HG03135 (cell line): ENCODE data around the gene FAM168B.
A peak's percentile ranks its signal among the peaks of the same experiment; 100 is the strongest.
"Not testable (repeated sequence)": the region's sequence is repeated elsewhere in the genome, so short reads cannot be mapped to it uniquely, and the experiment has no call there.

ENCODE experiments used
- ATAC-seq: cut with Tn5 transposase; IDR thresholded peaks from one replicate; pipeline ENCODE4 v1.9.1; 2021; ENCODE audit warnings: mild to moderate bottlenecking, moderate library complexity; ENCODE audit not compliant: unreplicated experiment

Gene FAM168B

DNA sequence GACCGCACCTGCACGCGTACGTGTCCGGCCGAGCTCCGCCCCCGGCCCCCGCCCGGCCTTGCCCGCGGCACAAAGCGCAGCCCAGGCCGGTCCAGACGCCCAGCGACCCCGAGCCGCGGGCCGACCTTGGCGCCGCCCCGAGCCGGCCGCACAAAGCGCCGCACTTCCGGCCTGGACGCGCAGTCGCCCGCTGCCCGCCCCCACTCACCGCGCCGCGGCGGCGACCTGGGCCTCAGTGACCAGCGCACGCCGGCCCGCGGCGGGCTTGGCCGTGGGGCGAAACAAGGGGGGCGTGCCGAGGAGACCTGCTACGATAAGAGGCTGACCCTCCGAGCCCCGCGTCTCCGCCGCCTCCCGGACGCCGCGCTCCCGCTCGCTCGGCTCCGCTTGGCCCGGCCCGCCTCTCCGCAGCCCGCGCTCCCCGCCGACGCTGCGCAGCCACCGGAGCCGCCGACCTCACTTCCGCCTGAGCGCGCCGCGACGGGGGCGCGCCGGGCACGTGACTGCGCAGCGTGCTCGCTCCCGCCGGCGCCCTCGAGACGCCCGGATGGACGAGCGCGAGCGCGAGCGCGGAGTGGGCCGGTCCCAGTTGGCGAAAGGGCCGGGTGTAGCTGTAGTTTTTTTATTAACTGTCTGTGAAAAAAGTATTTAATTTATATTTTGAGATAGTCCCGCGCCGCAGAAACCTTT, at the start of gene FAM168B:
Gene FAM168B, minus strand, starts transcription at position 455 of the 690 bp plus-strand sequence. CDS start 10,814 bp downstream, outside the sequence.
- peak; percentile 81 for ATAC-seq

GRCh38 chr2:131142849-131143248, 49.6 kb upstream of the FAM168B start:
- ATAC-seq: no peak

DNA sequence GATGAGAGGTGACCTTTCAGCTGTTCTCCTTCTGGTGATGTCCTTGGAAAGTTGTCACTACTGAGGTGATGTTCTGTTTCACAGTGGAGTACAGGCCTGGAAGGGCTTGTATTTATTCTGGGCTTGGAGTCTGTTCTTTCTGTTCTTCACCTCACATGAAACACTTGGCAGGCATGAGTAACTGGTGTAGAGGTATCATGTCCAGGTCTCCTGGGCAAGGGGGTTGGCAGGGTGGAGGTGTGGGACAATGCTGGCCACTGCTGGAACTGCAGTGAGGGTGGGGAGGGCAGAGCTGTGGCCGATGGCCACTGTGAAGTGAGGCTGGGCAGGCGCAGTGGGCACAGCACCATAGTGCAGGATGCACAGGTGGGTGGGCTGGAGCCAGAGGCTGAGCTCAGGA, 47.3 kb upstream of the FAM168B start:
- no peak for ATAC-seq

DNA sequence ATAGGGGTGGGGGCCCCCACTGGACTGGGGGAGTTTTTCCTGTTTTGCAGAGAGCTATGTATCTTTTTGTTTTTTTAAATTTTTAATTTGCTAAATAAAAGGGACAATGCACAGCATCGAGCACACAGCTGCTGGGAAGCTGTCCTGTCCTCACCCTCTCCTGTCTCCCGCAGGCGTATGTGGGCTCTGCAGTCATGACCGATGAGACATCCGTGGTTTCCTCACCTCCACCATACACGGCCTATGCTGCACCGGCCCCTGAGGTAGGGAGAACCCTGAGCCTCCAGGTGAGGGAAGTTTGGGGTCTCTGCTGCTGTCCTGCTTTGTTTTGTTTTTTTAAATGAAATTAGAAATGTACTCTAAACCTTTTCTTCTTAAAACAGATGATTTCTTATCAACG, 39.5 kb upstream of the FAM168B start:
- no peak for ATAC-seq

DNA sequence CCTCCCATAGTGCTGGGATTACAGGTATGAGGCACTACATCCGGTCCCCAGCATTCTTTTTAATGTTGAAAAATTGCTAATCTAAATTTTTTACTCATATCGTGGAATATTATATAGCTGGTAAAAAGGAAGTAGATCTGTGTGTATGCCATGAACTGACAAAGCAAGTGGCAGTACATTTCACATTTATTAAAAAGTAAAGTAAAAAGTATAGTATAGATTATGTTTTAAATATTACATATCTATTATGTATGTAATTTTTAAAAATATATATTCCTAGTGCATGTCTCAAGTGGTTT, 37.0 kb upstream of the FAM168B start:
- no peak for ATAC-seq

GRCh38 chr2:131127981-131128380, 34.7 kb upstream of the FAM168B start:
- no peak for ATAC-seq

GRCh38 chr2:131127076-131127475, 33.8 kb upstream of the FAM168B start:
- no peak for ATAC-seq

- ATAC-seq: no peak
Observed at GRCh38 chr2:131126436-131126835, 33.2 kb upstream of the FAM168B start.

DNA sequence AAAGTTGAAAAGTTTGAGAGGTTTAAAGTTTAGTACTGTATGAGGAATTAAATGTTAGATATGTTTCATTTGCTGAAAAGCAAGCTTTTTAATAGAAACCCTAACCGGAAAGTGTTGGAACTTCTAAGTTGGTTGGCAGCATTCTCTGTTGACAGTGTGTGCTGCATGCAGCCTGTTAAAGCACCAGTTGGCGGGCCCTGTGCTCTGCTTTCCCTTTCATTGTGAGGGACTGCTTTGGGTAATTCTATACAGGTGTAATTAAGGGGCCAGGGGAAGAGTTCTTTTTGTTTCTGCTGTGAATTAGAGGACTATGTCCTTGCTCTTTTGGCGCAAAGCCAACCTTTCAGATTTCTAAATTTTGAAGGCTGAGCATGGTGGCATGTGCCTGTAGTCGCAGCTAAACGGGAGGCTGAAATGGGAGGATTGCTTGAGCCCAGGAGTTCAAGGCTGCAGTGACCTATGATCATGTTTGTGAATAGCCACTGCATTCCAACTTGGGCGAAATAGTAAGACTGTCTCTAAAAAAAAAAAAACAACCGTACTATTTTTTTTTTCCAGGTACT, 32.0 kb upstream of the FAM168B start:
- ATAC-seq: no peak

DNA sequence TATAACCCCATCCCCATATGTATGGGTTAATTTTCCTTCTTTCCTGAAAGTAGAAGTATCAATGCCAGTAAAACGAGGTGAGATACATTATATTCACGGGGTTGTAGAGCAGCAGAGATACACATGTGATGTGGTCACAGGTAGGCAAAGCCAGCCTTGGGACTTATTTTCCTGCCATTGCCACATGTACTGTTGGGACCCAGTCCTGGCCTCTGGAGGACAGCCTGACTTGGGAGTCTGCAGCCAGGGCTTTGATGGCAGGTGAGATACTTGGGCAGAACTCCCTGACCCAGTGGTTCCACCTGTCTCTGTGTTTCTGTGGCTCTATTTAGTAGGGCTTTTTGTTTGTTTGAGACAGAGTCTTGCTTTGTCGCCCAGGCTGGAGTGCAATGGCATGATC, 29.9 kb upstream of the FAM168B start:
- no peak for ATAC-seq

GRCh38 chr2:131122496-131122895, 29.2 kb upstream of the FAM168B start:
- ATAC-seq: no peak

DNA sequence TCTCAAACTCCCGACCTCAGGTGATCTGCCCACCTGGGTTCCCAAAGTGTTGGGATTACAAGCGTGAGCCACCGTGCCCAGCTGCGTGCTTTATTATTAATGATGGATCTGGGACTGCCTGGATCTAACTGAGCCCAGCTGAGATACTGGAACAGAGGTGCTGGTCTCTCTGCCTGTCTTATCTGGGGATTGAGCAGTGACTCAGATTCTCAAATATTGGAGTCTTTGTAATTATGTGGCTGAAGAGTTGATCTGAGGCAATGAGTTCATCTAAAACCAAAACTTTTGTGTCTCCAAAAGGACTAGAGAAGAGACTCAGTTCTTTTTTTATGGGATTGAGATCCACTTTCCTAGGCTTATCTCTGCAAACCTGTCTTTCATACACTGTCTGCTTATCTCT, 28.2 kb upstream of the FAM168B start:
- no peak for ATAC-seq

DNA sequence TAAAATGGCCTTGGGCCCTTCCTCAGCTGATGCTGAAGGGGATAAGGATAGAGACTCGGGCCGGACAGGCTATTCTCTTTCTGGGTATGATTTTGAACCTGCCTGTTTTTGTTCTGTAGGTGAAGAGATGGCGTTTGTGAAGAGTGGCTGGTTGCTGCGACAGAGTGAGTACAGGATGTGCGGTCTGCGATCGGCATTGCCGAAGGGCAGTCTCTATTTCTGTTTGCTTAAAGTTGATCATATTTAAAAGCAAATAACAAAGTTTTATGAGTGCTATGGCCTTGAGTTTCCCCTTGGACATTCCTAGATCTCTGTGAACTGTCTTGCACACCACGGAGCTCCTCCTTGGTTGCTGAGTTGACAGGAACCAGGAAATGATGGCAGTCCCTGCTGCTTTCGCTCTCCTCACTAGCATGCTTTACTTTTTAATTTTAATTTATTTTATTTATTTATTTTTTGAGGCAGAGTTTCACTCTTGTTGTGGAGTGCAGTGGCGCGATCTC, 27.6 kb upstream of the FAM168B start:
- no peak for ATAC-seq

GRCh38 chr2:131115752-131116151, 22.5 kb upstream of the FAM168B start:
- no peak for ATAC-seq

DNA sequence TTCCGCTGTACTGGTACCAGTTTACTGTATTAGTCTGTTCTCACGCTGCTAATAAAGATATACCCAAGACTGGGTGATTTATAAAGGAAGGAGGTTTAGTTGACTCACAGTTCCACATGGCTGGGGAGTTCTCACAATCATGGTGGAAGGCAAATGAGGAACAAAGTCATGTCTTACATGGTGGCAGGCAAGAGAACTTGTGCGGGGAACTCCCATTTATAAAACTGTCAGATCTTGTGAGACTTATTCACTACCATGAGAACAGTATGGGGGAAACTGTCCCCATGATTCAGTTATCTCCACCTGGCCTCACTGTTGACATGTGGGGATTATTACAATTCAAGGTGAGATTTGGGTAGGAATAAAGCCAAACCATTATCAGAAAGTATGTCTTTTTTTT, 21.7 kb upstream of the FAM168B start:
- not testable (repeated sequence) for ATAC-seq

DNA sequence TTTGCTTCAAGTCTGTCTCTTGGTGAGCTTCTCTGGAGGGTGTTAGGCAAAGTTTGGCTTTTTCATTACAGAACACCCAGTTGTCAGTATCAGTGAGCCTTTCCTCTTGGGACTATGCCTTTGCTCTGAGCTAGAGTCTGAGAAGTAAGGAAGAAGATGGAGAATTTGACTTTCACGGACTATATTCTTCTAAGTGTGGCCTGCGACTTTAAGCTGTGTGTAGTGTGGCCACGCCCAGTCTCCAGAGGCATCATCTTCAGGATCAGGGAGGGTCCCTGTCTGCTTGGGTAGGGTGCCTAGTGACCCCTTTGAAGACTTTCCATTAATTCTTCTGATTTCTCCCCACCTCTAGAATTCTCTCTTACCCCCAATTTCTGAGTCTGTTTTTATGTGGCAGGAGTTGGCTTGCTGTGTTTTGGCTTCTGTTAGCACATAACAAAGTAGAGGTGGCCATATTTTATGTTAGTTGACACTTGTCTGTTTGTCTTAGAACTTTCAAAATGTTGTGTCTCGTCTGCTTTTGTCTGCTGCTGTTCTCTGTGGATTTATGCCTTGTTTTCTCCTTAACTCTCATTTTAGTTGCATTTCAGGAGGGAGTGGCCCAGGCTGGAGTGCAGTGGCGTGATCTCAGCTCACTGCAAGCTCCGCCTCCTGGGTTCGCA, 20.4 kb upstream of the FAM168B start:
- ATAC-seq: no peak

DNA sequence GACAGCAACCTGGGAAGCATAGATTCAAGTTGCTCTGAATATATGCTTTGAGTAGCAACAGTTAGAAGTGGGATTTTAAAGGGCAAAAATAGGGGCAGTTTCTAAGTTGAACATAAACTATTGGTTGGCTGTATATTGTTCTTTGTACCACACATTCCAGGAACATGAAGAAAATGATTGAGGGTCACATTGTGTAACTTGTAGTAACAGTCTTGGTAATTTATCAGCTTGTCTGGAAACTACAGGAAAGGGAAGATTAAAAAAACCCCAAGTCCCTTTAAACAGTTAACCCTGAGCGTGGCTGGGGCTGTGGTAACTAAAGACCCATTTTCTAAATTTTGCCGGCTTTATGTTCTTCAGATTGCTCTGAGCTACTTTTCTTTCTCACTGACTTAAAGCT, 19.3 kb upstream of the FAM168B start:
- no peak for ATAC-seq

DNA sequence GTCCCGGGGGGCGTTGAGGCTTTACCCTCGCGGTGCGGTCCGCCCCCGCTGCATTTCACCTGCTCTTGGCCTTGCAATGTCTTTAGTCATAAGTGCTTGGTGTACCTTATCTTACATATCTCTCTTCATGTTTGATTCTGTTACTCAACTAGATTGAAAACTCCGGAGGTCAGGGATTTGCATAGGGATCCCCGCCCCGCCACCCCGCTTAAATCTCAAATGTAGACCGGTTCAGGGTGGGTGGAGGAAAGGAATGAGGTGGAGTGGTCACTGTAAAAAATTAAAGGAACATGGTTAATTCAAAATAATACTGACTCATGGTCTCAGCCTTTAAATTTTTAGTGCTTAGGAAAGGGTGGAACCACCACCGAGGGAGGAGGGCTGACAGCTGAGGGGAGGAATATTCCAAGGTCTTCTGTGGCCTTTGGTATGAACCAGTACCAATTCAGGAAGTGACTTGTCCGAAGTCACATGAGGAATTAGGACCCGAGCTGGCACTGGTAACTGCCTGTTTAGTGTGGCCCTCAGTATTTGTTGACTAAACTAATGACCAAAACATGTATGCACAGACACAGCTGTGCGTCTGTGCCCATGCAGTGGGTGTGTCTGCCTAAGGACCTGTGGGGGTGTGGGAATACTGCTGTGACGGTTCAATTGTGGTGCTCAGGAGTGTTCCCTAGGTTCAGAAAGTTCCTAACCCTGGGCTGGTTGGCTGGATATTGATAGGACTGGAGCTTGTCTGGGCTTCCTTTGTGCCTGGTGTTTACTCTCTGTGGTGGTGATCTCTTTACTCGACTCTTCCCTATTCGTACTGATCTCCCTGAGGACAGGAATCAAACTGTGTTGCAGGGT, 12.9 kb upstream of the FAM168B start:
- peak; percentile 33 for ATAC-seq

- peak; percentile 70 for ATAC-seq
Observed at GRCh38 chr2:131105156-131105949, 12.1 kb upstream of the FAM168B start, which contains the start of gene PLEKHB2. TSS of gene PLEKHB2 (plus strand) at chr2:131105336. CDS start at chr2:131120942, 15,606 bp downstream.

DNA sequence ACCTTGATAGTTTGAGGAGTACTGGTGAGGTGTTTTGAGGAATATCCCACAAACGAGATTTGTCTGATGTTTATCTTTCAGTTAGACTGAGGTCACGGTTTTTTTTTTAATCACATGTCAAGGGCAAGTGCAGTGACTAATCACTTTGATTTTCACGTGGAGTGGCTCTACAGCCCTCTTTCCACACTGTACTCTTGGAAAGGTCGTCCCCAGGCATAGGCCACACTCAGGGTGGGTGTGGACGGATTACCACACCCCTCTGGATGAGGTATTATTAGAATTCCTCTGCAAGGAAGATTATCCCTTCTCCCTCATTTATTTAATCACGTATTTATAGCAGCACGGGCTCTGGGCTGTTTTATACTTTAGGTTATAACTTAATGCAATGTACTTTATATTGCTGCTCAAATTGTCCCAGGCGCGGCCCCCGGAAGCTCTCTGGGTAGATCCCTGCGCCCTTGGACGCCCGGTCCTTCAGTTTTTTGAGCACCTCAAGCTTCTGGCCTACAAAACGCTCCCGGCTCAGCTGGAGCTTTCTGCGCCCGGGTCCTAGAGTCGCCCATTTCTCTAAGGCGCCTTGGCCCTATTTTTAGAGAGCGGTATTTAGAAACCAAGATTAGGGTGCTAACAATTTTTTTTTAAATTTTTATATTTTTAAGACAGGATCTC, 11.4 kb upstream of the FAM168B start:
- peak; percentile 74 for ATAC-seq
